ENCODE results near the gene SLAMF7.

DNA sequence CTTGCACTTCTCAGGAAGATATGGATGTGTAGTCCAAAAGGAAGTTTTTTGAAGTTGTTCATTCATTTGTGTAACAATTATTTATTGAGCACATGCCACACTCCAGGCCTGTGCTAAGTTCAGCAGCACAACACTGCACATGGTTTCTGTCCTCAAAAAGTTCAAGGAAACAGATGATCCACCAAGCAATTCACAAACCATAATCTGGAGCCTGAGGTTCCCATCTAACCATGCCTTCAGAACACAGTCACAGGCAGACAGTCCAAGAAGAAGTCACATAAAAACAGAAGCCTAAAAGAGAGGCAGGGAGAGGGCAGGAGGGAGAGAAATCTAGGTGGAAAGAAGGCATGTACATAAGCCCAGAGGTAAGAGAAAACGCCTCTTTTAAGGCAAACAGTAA lies 29.3 kb upstream of the SLAMF7 start:
- TF ChIP-seq, protein P1, sequence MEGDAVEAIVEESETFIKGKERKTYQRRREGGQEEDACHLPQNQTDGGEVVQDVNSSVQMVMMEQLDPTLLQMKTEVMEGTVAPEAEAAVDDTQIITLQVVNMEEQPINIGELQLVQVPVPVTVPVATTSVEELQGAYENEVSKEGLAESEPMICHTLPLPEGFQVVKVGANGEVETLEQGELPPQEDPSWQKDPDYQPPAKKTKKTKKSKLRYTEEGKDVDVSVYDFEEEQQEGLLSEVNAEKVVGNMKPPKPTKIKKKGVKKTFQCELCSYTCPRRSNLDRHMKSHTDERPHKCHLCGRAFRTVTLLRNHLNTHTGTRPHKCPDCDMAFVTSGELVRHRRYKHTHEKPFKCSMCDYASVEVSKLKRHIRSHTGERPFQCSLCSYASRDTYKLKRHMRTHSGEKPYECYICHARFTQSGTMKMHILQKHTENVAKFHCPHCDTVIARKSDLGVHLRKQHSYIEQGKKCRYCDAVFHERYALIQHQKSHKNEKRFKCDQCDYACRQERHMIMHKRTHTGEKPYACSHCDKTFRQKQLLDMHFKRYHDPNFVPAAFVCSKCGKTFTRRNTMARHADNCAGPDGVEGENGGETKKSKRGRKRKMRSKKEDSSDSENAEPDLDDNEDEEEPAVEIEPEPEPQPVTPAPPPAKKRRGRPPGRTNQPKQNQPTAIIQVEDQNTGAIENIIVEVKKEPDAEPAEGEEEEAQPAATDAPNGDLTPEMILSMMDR (IDR thresholded peaks at IDR 0.05), result no peak
- no peak for TF ChIP-seq POLR2A (IDR thresholded peaks at IDR 0.05)
